A673 (cell line): ENCODE results near the gene TFDP1. TPM values are rescaled to one million over a fixed set of nuclear protein-coding genes. Genes with fewer than 3 reads are reported as not detected.
A peak's percentile ranks its signal among the peaks of the same experiment; 100 is the strongest.

Source experiments
- BruUV-seq: library from RNA; stranded (reverse); fragments of 400-500 nt; replicated peaks from 2 replicates; lab custom pipeline; 2021; lab: Mats Ljungman, UMichigan
- CTCF ChIA-PET: fragments of 300-600 bp; sonication (Branson Sonifier 250); formaldehyde crosslinking; loops from one replicate; lab custom pipeline; 2022; ENCODE audit warnings: antibody characterized with exemption; lab: Charles Lee
- POLR2A ChIA-PET: fragments of 300-600 bp; sonication (Branson Sonifier 250); formaldehyde crosslinking; loops from one replicate; lab custom pipeline; 2022; ENCODE audit warnings: antibody characterized with exemption; ENCODE audit not compliant: low non-redundant PET; lab: Charles Lee
- DNase-seq: peaks from one replicate; pipeline ENCODE4 v3.0.0-alpha.2; 2015; ENCODE audit warnings: low spot score
- H3K27ac ChIP-seq: fragments of 200-600 bp; sonication (generic); 2 replicates; pipeline ENCODE4 v1.5.1; 2016; ENCODE audit warnings: mixed run types, low read depth, mild to moderate bottlenecking, mixed read lengths, antibody characterized with exemption, low read length; ENCODE audit not compliant: poor library complexity, severe bottlenecking
- H3K27me3 ChIP-seq: fragments of 200-600 bp; sonication (generic); replicated peaks from 2 replicates; pipeline ENCODE4 v1.6.1; 2017; ENCODE audit warnings: mixed run types, low read depth, mild to moderate bottlenecking, mixed read lengths, antibody characterized with exemption, low read length; ENCODE audit not compliant: insufficient read depth, poor library complexity
- H3K36me3 ChIP-seq: fragments of 200-600 bp; sonication (generic); 2 replicates; pipeline ENCODE4 v1.6.1; 2016; ENCODE audit warnings: mixed run types, mild to moderate bottlenecking, mixed read lengths, antibody characterized with exemption, low read length; ENCODE audit not compliant: insufficient read depth, poor library complexity, severe bottlenecking
- H3K4me1 ChIP-seq: fragments of 200-600 bp; sonication (generic); 2 replicates; pipeline ENCODE4 v1.6.1; 2017; ENCODE audit warnings: mixed run types, mild to moderate bottlenecking, mixed read lengths, antibody characterized with exemption, low read length; ENCODE audit not compliant: insufficient read depth, poor library complexity, severe bottlenecking
- H3K4me3 ChIP-seq: fragments of 200-600 bp; sonication (generic); 2 replicates; pipeline ENCODE4 v1.5.1; 2016; ENCODE audit warnings: low read depth, mixed run types, mild to moderate bottlenecking, mixed read lengths, low read length; ENCODE audit not compliant: poor library complexity, severe bottlenecking
- H3K9me3 ChIP-seq: fragments of 200-600 bp; sonication (generic); 2 replicates; pipeline ENCODE4 v1.6.1; 2016; ENCODE audit warnings: mixed run types, low read depth, mild to moderate bottlenecking, mixed read lengths, antibody characterized with exemption, low read length; ENCODE audit not compliant: poor library complexity, severe bottlenecking
- CTCF ChIP-seq: fragments of 300-800, 200-600 bp; sonication (generic); conservative IDR thresholded peaks from 2 replicates; pipeline ENCODE4 v1.5.1; 2017; ENCODE audit warnings: low read depth, mild to moderate bottlenecking, antibody characterized with exemption, low read length, moderate library complexity, mixed read lengths
- EZH2 ChIP-seq: fragments of 200-600 bp; sonication (generic); IDR thresholded peaks from 2 replicates; pipeline ENCODE4 v1.6.1; 2017; ENCODE audit warnings: borderline replicate concordance, low read depth, mild to moderate bottlenecking, mixed read lengths, antibody characterized with exemption, low read length; ENCODE audit not compliant: poor library complexity, severe bottlenecking
- intact Hi-C: fragments of 100-400 bp; cut with micrococcal nuclease; formaldehyde crosslinking; loops from one replicate; pipeline ENCODE4 v1.10.0; 2022; ENCODE audit not compliant: unreplicated experiment
- total RNA-seq: library from RNA; stranded (reverse); gene quantifications from 2 replicates; pipeline ENCODE4 v1.2.3, GENCODE V29; 2021

Gene TFDP1
- total RNA-seq, 1 experiment from 2014 or later = 153 TPM

- BruUV-seq = no TSS peak
- no peak for DNase-seq
- no peaks in the 10 kb centered on the region for H3K9me3 ChIP-seq
- peaks cover 18% of the 10 kb centered on the region for H3K4me1 ChIP-seq
- H3K4me3 ChIP-seq = no peak overlapping the region
- ChIA-PET POLR2A (no interaction called here), CTCF (no interaction called here)
- peaks cover 19% of the 10 kb centered on the region for H3K36me3 ChIP-seq
- intact Hi-C loops = no loop called here
- no peak overlapping the region for H3K27ac ChIP-seq
- no peaks in the 10 kb centered on the region for H3K27me3 ChIP-seq
- no peak for TF ChIP-seq EZH2
- no peak for TF ChIP-seq CTCF
These were observed 60.8 kb downstream of the TFDP1 start for GRCh38 chr13:113645329-113645728.

GRCh38 chr13:113646376-113646775, 61.8 kb downstream of the TFDP1 start:
- peak; percentile 66 for DNase-seq
- Histone ChIP-seq H3K9me3 (no peaks in the 10 kb centered on the region), H3K27me3 (no peaks in the 10 kb centered on the region), H3K27ac (no peak overlapping the region), H3K4me1 (peaks cover 18% of the 10 kb centered on the region), H3K4me3 (no peak overlapping the region), H3K36me3 (peaks cover 13% of the 10 kb centered on the region)
- no TSS peak for BruUV-seq
- CTCF ChIA-PET = no interaction called here
- TF ChIP-seq EZH2 (no peak), CTCF (no peak)
- POLR2A ChIA-PET = no interaction called here
- intact Hi-C loops = no loop called here

- TF ChIP-seq EZH2 (no peak), CTCF (no peak)
- no TSS peak for BruUV-seq
- intact Hi-C loops = no loop called here
- Histone ChIP-seq H3K9me3 (no peaks in the 10 kb centered on the region), H3K36me3 (peaks cover 7% of the 10 kb centered on the region), H3K4me3 (no peak overlapping the region), H3K27me3 (no peaks in the 10 kb centered on the region), H3K27ac (peak overlapping the region; percentile 35), H3K4me1 (peaks cover 18% of the 10 kb centered on the region)
- no peak for DNase-seq
- POLR2A ChIA-PET = no interaction called here
- CTCF ChIA-PET = no interaction called here
These were observed 62.4 kb downstream of the TFDP1 start for GRCh38 chr13:113646921-113647340.
